Measurements from ENCODE around the gene BEST2. TPM values are rescaled to one million over a fixed set of nuclear protein-coding genes. Genes with fewer than 3 reads are reported as not detected.

BEST2 gene
- total RNA-seq, 1 experiment from 2014 or later = 0.10 TPM

DNA sequence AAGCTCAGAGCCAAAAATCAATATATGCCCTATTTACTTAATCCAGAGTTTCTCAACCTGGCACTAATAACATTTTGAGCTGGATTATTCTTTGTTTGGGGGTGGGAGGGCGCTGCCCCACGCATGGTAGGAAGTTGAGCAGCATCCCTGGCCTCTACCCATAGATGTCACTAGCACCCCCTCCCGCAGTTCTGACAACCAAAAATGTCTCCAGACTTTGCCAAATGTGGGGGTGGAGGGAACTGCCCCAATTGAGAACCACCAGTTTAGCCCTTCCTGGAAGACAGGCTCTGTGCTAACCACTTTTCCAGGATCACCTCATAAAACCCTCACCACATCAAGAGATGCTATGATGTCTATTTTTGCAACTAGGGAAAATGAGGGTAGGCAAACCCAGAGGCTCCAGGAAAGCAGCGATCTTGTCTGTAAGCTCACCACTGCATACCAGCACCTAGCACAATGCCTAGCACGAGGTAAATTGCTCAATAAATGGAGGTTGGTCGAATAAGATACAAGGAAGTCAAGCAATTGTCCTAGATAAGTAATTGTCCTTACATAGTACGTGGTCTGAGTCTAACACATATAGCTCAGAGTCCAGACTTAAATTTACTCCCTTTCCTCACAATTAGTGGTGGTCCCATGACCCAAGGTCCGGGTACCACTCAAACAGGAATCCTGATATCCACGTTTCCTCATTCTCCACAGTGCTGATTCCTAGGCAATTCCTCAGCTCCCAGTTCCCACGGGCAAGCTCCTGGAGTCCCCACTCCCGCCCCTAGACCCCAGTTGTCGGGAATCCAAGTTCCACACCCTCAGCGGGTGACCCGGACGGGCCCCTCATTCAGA lies 18.0 kb upstream of the BEST2 start (continued):
- TF ChIP-seq, protein P1, sequence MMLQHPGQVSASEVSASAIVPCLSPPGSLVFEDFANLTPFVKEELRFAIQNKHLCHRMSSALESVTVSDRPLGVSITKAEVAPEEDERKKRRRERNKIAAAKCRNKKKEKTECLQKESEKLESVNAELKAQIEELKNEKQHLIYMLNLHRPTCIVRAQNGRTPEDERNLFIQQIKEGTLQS (IDR thresholded peaks at IDR 0.05) = no peak
- TF ChIP-seq POLR2AphosphoS5 (IDR thresholded peaks at IDR 0.05; ENCODE audit: low read depth, low read length) = peak; percentile 10; the same call in 1 of the 2 replicates
- TF ChIP-seq EZH2phosphoT487 (IDR thresholded peaks at IDR 0.05; ENCODE audit: borderline replicate concordance) = no peak
- TF ChIP-seq YY1 (IDR thresholded peaks at IDR 0.05; ENCODE audit: extremely low read depth, insufficient replicate concordance, low read depth, low read length) = no peak
- no peak for TF ChIP-seq JUND (IDR thresholded peaks at IDR 0.05)
- TF ChIP-seq, protein P2, sequence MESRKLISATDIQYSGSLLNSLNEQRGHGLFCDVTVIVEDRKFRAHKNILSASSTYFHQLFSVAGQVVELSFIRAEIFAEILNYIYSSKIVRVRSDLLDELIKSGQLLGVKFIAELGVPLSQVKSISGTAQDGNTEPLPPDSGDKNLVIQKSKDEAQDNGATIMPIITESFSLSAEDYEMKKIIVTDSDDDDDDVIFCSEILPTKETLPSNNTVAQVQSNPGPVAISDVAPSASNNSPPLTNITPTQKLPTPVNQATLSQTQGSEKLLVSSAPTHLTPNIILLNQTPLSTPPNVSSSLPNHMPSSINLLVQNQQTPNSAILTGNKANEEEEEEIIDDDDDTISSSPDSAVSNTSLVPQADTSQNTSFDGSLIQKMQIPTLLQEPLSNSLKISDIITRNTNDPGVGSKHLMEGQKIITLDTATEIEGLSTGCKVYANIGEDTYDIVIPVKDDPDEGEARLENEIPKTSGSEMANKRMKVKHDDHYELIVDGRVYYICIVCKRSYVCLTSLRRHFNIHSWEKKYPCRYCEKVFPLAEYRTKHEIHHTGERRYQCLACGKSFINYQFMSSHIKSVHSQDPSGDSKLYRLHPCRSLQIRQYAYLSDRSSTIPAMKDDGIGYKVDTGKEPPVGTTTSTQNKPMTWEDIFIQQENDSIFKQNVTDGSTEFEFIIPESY (IDR thresholded peaks at IDR 0.05; ENCODE audit: extremely low read depth, insufficient replicate concordance, low read length) = no peak
- TF ChIP-seq ZFX (IDR thresholded peaks at IDR 0.05) = no peak
- peak; percentile 83 for TF ChIP-seq EGR1 (IDR thresholded peaks at IDR 0.05; ENCODE audit: low read depth)
- TF ChIP-seq SRF (IDR thresholded peaks at IDR 0.05; ENCODE audit: low read depth) = 0 out of 2 replicates have a peak, but pooled peaks have one; percentile 44
- no peak for TF ChIP-seq EZH2 (IDR thresholded peaks at IDR 0.05)
- no peak for TF ChIP-seq RAD21 (IDR thresholded peaks at IDR 0.05; ENCODE audit: low read depth)

Measured in HCT116 (cell line).